ENCODE results near the gene THOC7.

THOC7 gene

GRCh38 chr3:63832395-63832794 lies 31.2 kb downstream of the THOC7 start:
- DNase-seq, result no peak

- DNase-seq, result no peak
These were observed 33.1 kb downstream of the THOC7 start for GRCh38 chr3:63830526-63830925.

- DNase-seq, result no peak
These were observed 39.3 kb downstream of the THOC7 start for GRCh38 chr3:63824309-63824708.

GRCh38 chr3:63819151-63819398 lies 44.5 kb downstream of the THOC7 start, which contains the start of gene C3orf49:
Gene C3orf49, plus strand, starts transcription at chr3:63819299. Its CDS starts 173 bp downstream, at chr3:63819472.
- no peak for DNase-seq

GRCh38 chr3:63818282-63819150 lies 45.1 kb downstream of the THOC7 start:
- DNase-seq, result peak; percentile 72

- DNase-seq, result no peak
These were observed 46.4 kb downstream of the THOC7 start for GRCh38 chr3:63817225-63817624.

GRCh38 chr3:63814237-63814636 lies 49.4 kb downstream of the THOC7 start:
- DNase-seq, result no peak

- DNase-seq, result no peak
These were observed 54.0 kb downstream of the THOC7 start for GRCh38 chr3:63809607-63810006.

GRCh38 chr3:63808633-63809032 lies 55.0 kb downstream of the THOC7 start:
- DNase-seq, result no peak

- DNase-seq, result no peak
These were observed 55.5 kb downstream of the THOC7 start for GRCh38 chr3:63807961-63808565.

- DNase-seq, result no peak
These were observed 59.7 kb downstream of the THOC7 start for GRCh38 chr3:63803911-63804310.

GRCh38 chr3:63800097-63800496 lies 63.5 kb downstream of the THOC7 start:
- no peak for DNase-seq

- no peak for DNase-seq
These were observed 64.7 kb downstream of the THOC7 start for GRCh38 chr3:63798949-63799348.

GRCh38 chr3:63798544-63798943 lies 65.1 kb downstream of the THOC7 start:
- DNase-seq, result no peak

GRCh38 chr3:63795438-63795837 lies 68.2 kb downstream of the THOC7 start:
- no peak for DNase-seq

GRCh38 chr3:63791974-63792373 lies 71.6 kb downstream of the THOC7 start:
- no peak for DNase-seq

Data from CD4-positive, alpha-beta T cell treated with Interleukin-17A for 4 hours (primary cell).